GM23338 (cell line): ENCODE measurements around the gene SRGAP1. TPM values are rescaled to one million over a fixed set of nuclear protein-coding genes. Genes with fewer than 3 reads are reported as not detected.
"Not testable (repeated sequence)": the region's sequence is repeated elsewhere in the genome, so short reads cannot be mapped to it uniquely, and the experiment has no call there.

Experiments
- ATAC-seq: fragments of 200-7000 bp; cut with Tn5 transposase; 3 replicates; pipeline ENCODE4 v1.9.1; 2020
- DNase-seq: peaks from one replicate; pipeline ENCODE4 v3.0.0-alpha.2; 2015; ENCODE audit warnings: low spot score
- H2AFZ ChIP-seq: fragments of 200-600 bp; sonication (generic); 2 replicates; pipeline ENCODE4 v1.8.0; 2016; ENCODE audit warnings: antibody characterized with exemption, mild to moderate bottlenecking, moderate library complexity
- H3F3A ChIP-seq: fragments of 200-600 bp; sonication (generic); replicated peaks from 2 replicates; pipeline ENCODE4 v1.8.0; 2017; ENCODE audit warnings: antibody characterized with exemption, mixed run types, low read depth
- H3K27ac ChIP-seq: fragments of 200-600 bp; sonication (generic); 2 replicates; pipeline ENCODE4 v1.6.1; 2016; ENCODE audit warnings: low read depth
- H3K27me3 ChIP-seq: fragments of 200-600 bp; sonication (generic); 2 replicates; pipeline ENCODE4 v1.8.0; 2016; ENCODE audit warnings: mild to moderate bottlenecking, mixed run types, moderate library complexity; ENCODE audit not compliant: insufficient read depth
- H3K36me3 ChIP-seq: fragments of 200-600 bp; sonication (generic); 2 replicates; pipeline ENCODE4 v1.8.0; 2016; ENCODE audit warnings: mild to moderate bottlenecking; ENCODE audit not compliant: insufficient read depth
- H3K4me1 ChIP-seq: fragments of 200-600 bp; sonication (generic); 2 replicates; pipeline ENCODE4 v1.8.0; 2016; ENCODE audit warnings: mild to moderate bottlenecking, moderate library complexity; ENCODE audit not compliant: insufficient read depth
- H3K4me2 ChIP-seq: fragments of 200-600 bp; sonication (generic); 2 replicates; pipeline ENCODE4 v1.7.1; 2017; ENCODE audit warnings: mixed run types
- H3K4me3 ChIP-seq: fragments of 200-600 bp; sonication (generic); 2 replicates; pipeline ENCODE4 v1.6.1; 2016; ENCODE audit warnings: mixed run types
- H3K79me2 ChIP-seq: fragments of 200-600 bp; sonication (generic); replicated peaks from 2 replicates; pipeline ENCODE4 v1.8.0; 2017; ENCODE audit warnings: mild to moderate bottlenecking; ENCODE audit not compliant: insufficient read depth
- H3K9me2 ChIP-seq: fragments of 200-600 bp; sonication (generic); 2 replicates; pipeline ENCODE4 v1.8.0; 2017; ENCODE audit not compliant: insufficient read depth
- H4K20me1 ChIP-seq: fragments of 200-600 bp; sonication (generic); replicated peaks from 2 replicates; pipeline ENCODE4 v1.8.0; 2017; ENCODE audit warnings: mild to moderate bottlenecking; ENCODE audit not compliant: insufficient read depth
- H3K27ac Mint-ChIP-seq: 2 replicates; pipeline ENCODE4 v1.8.0; 2020; ENCODE audit warnings: inconsistent platforms, mild to moderate bottlenecking, moderate library complexity, mixed read lengths
- H3K27me3 Mint-ChIP-seq: 3 replicates; pipeline ENCODE4 v1.8.0; 2022; ENCODE audit warnings: low read depth, mild to moderate bottlenecking, moderate library complexity, mixed read lengths, inconsistent platforms; ENCODE audit not compliant: insufficient read depth, poor library complexity
- H3K36me3 Mint-ChIP-seq: 3 replicates; pipeline ENCODE4 v1.8.0; 2021; ENCODE audit warnings: low read depth, mild to moderate bottlenecking, inconsistent platforms, moderate library complexity, mixed read lengths
- H3K4me1 Mint-ChIP-seq: 3 replicates; pipeline ENCODE4 v1.8.0; 2020; ENCODE audit warnings: mild to moderate bottlenecking, inconsistent platforms, mixed read lengths
- H3K4me3 Mint-ChIP-seq: 3 replicates; pipeline ENCODE4 v1.8.0; 2021; ENCODE audit warnings: moderate library complexity, mild to moderate bottlenecking, inconsistent platforms, mixed read lengths
- H3K9me3 Mint-ChIP-seq: 3 replicates; pipeline ENCODE4 v1.8.0; 2020; ENCODE audit warnings: moderate library complexity, mild to moderate bottlenecking, inconsistent platforms, mixed read lengths
- CREB1 ChIP-seq: fragments of 250-450 bp; sonication (Bioruptor Pico); IDR thresholded peaks from 2 replicates; pipeline ENCODE4 v1.5.0; 2020; ENCODE audit warnings: low read depth, mild to moderate bottlenecking, moderate library complexity
- CTCF ChIP-seq, 2 experiments: fragments of 200-600 bp in 1 of 2; sonication (generic) in 1 of 2; conservative IDR thresholded peaks; 2 replicates each; pipeline versions ENCODE4 v1.5.1 to v1.6.1; 2016 to 2017; ENCODE audit warnings: antibody characterized with exemption in 2 of 2, low read depth in 2 of 2, mild to moderate bottlenecking in 2 of 2, moderate library complexity in 1 of 2
- ETS1 ChIP-seq: IDR thresholded peaks from 2 replicates; pipeline ENCODE4 v1.6.1; 2016; ENCODE audit warnings: antibody characterized with exemption
- EZH2 ChIP-seq: fragments of 200-600 bp; sonication (generic); IDR thresholded peaks from one replicate; pipeline ENCODE4 v1.8.0; 2017; ENCODE audit warnings: antibody characterized with exemption, mild to moderate bottlenecking, low read depth; ENCODE audit not compliant: unreplicated experiment
- EZH2phosphoT487 ChIP-seq: fragments of 200-600 bp; sonication (generic); IDR thresholded peaks from one replicate; pipeline ENCODE4 v1.8.1; 2018; ENCODE audit warnings: antibody characterized with exemption; ENCODE audit not compliant: unreplicated experiment
- JUNB ChIP-seq: IDR thresholded peaks from one replicate; pipeline ENCODE4 v1.6.1; 2016; ENCODE audit warnings: antibody characterized with exemption; ENCODE audit not compliant: unreplicated experiment
- REST ChIP-seq: IDR thresholded peaks from one replicate; pipeline ENCODE4 v1.6.1; 2018; ENCODE audit warnings: antibody characterized with exemption; ENCODE audit not compliant: unreplicated experiment
- STAT1 ChIP-seq: IDR thresholded peaks from one replicate; pipeline ENCODE4 v1.6.1; 2016; ENCODE audit warnings: antibody characterized with exemption; ENCODE audit not compliant: unreplicated experiment
- ZNF114 ChIP-seq: fragments of 250-450 bp; sonication (Bioruptor Pico); IDR thresholded peaks from 2 replicates; pipeline ENCODE4 v1.5.0; 2020; ENCODE audit warnings: mild to moderate bottlenecking, moderate library complexity
- ZNF331 ChIP-seq: fragments of 250-450 bp; sonication (Bioruptor Pico); IDR thresholded peaks from 2 replicates; pipeline ENCODE4 v1.5.0; 2020; ENCODE audit warnings: low read depth, mild to moderate bottlenecking, moderate library complexity
- polyA plus RNA-seq: library from polyadenylated mRNA; unstranded; fragments of >200 nt; fragmentation: Nextera tagmentation; extraction: Ambion mirVana; gene quantifications from 2 replicates; pipeline ENCODE4 v1.2.1, GENCODE V29; 2016
- total RNA-seq: library from RNA; depleted of rRNA; stranded (reverse); fragments of >200 nt; shearing (Covaris generic); gene quantifications from 2 replicates; pipeline ENCODE4 v1.2.3, GENCODE V29; 2014

SRGAP1 gene
- total and polyA plus RNA-seq, 2 experiments from 2014 or later, result 6.1 to 8.1 TPM

GRCh38 chr12:64120568-64120967 is 276.1 kb downstream of the SRGAP1 start (continued):
- TF ChIP-seq ZNF331 (CRISPR knock-in tag), result no peak
- no peak for TF ChIP-seq EZH2
- TF ChIP-seq STAT1, result no peak
- TF ChIP-seq EZH2phosphoT487, result no peak
- no peak for TF ChIP-seq REST
- no peak for TF ChIP-seq CTCF (conservative IDR thresholded peaks at IDR 0.05; ENCODE audit: low read depth in 2 of 2)

GRCh38 chr12:64121086-64121485 is 276.6 kb downstream of the SRGAP1 start:
- not testable (repeated sequence) for H3K9me2 ChIP-seq, H3K36me3 ChIP-seq, ATAC-seq, H3K36me3 Mint-ChIP-seq, H3K27me3 ChIP-seq, H3K27ac ChIP-seq, H3K4me2 ChIP-seq, H3K4me1 ChIP-seq, H3K4me3 Mint-ChIP-seq, H2AFZ ChIP-seq, H3K4me3 ChIP-seq, H3K79me2 ChIP-seq, DNase-seq, H3K27me3 Mint-ChIP-seq, H3K9me3 Mint-ChIP-seq, H3F3A ChIP-seq, H3K4me1 Mint-ChIP-seq, H3K27ac Mint-ChIP-seq, H4K20me1 ChIP-seq

- Histone ChIP-seq H3K4me3 (no peak overlapping the region), H3K27ac (0 out of 2 replicates have a peak overlapping the region, but pooled peaks have one; percentile 23), H4K20me1 (no peaks in the 10 kb centered on the region), H3K79me2 (0 out of 2 replicates have a peak, but pooled peaks cover 2% of the 10 kb centered on the region), H3K36me3 (no peaks in the 10 kb centered on the region), H3K9me2 (no peaks in the 10 kb centered on the region), H3F3A (no peaks in the 10 kb centered on the region), H3K4me1 (no peaks in the 10 kb centered on the region), H3K4me2 (no peak overlapping the region), H3K27me3 (no peaks in the 10 kb centered on the region), H2AFZ (no peak overlapping the region)
- no peak overlapping the region for H3K4me3 Mint-ChIP-seq
- ATAC-seq (no peak), DNase-seq (no peak)
- no peaks in the 10 kb centered on the region for H3K36me3 Mint-ChIP-seq
- H3K4me1 Mint-ChIP-seq, result no peaks in the 10 kb centered on the region
- H3K27me3 Mint-ChIP-seq, result no peaks in the 10 kb centered on the region
- no peak overlapping the region for H3K27ac Mint-ChIP-seq
- no peaks in the 10 kb centered on the region for H3K9me3 Mint-ChIP-seq
- no peak for TF ChIP-seq ZNF114
- TF ChIP-seq ZNF331 (CRISPR knock-in tag), result no peak
- TF ChIP-seq CTCF (conservative IDR thresholded peaks at IDR 0.05; ENCODE audit: low read depth in 2 of 2), result no peak
- no peak for TF ChIP-seq STAT1
- TF ChIP-seq EZH2, result no peak
- no peak for TF ChIP-seq ETS1
- TF ChIP-seq JUNB, result no peak
- no peak for TF ChIP-seq EZH2phosphoT487
- TF ChIP-seq CREB1 (CRISPR knock-in tag), result no peak
Observed at GRCh38 chr12:64122154-64122553, 277.7 kb downstream of the SRGAP1 start.
